HepG2 (cell line): ENCODE results near the gene RAE1. TPM values are rescaled to one million over a fixed set of nuclear protein-coding genes. Genes with fewer than 3 reads are reported as not detected.
A peak's percentile ranks its signal among the peaks of the same experiment; 100 is the strongest.

Experiments used
- HDAC1 ChIP-seq: sonication (generic); formaldehyde crosslinking; IDR thresholded peaks from 2 replicates; pipeline ENCODE4 v1.5.1; 2020; ENCODE audit warnings: mild to moderate bottlenecking, missing genetic modification reagents
- MLX ChIP-seq: IDR thresholded peaks from 2 replicates; pipeline ENCODE4 v1.6.1; 2016
- NFE2L1 ChIP-seq: sonication (generic); formaldehyde crosslinking; IDR thresholded peaks from 2 replicates; pipeline ENCODE4 v1.4.0; 2020; ENCODE audit warnings: missing genetic modification reagents, mild to moderate bottlenecking, borderline replicate concordance
- SMARCC2 ChIP-seq: fragments of 450-650 bp; IDR thresholded peaks from 2 replicates; pipeline ENCODE4 v1.6.1; 2017; ENCODE audit warnings: antibody characterized with exemption, mild to moderate bottlenecking
- TAF15 ChIP-seq: fragments of 200-400 bp; formaldehyde crosslinking; IDR thresholded peaks from one replicate; pipeline ENCODE4 v1.6.1; 2018; ENCODE audit warnings: mild to moderate bottlenecking, low read depth, low read length; ENCODE audit not compliant: poor library complexity, severe bottlenecking
- ZNF143 ChIP-seq: sonication (generic); formaldehyde crosslinking; IDR thresholded peaks from 2 replicates; pipeline ENCODE4 v1.4.0; 2020; ENCODE audit warnings: missing genetic modification reagents
- ZNF382 ChIP-seq: sonication (generic); formaldehyde crosslinking; IDR thresholded peaks from 2 replicates; pipeline ENCODE4 v1.5.0; 2020; ENCODE audit warnings: missing genetic modification reagents, mild to moderate bottlenecking, borderline replicate concordance
- ZNF557 ChIP-seq: sonication (generic); formaldehyde crosslinking; IDR thresholded peaks from 2 replicates; pipeline ENCODE4 v1.4.0; 2020; ENCODE audit warnings: missing genetic modification reagents
- ZNF569 ChIP-seq: sonication (generic); formaldehyde crosslinking; IDR thresholded peaks from 2 replicates; pipeline ENCODE4 v1.5.0; 2020; ENCODE audit warnings: mild to moderate bottlenecking, missing genetic modification reagents, moderate library complexity, borderline replicate concordance
- polyA plus RNA-seq, 8 experiments: library from polyadenylated mRNA; depleted of rRNA in 3 of 8; stranded (reverse) in 7 of 8; unstranded in 1 of 8; fragments of >200 nt; fragmentation: Illumina TruSeq in 4 of 8; extraction: Trizol in 4 of 8; gene quantifications; 2 replicates each; pipeline versions ENCODE4 v1.2.1 to v1.2.3, GENCODE V29; 2011 to 2016; ENCODE audit warnings: low read depth in 4 of 8, missing spikeins in 1 of 8, mixed read lengths in 1 of 8; ENCODE audit not compliant: insufficient read depth in 1 of 8
- total RNA-seq, 5 experiments: library from RNA; depleted of rRNA; stranded (reverse); fragments of >200 nt; fragmentation: Illumina TruSeq; extraction: Trizol; gene quantifications; 2 replicates each; pipeline ENCODE4 v1.2.3, GENCODE V29; 2016; ENCODE audit warnings: low read depth in 1 of 5
- TF ChIP-seq, protein P1 (sequence below): sonication (generic); formaldehyde crosslinking; IDR thresholded peaks from 2 replicates; pipeline ENCODE4 v1.5.1; 2020; ENCODE audit warnings: mild to moderate bottlenecking, missing genetic modification reagents, moderate library complexity
- TF ChIP-seq, protein P2 (sequence below): IDR thresholded peaks from 2 replicates; pipeline ENCODE4 v1.6.1; 2016; ENCODE audit warnings: low read depth, control low read depth

Gene RAE1
- total and polyA plus RNA-seq, 2 of the 13 experiments (the other 11 are each of a cell fraction or from before 2014, with no cell fraction given), result 36.1 to 72.9 TPM

DNA sequence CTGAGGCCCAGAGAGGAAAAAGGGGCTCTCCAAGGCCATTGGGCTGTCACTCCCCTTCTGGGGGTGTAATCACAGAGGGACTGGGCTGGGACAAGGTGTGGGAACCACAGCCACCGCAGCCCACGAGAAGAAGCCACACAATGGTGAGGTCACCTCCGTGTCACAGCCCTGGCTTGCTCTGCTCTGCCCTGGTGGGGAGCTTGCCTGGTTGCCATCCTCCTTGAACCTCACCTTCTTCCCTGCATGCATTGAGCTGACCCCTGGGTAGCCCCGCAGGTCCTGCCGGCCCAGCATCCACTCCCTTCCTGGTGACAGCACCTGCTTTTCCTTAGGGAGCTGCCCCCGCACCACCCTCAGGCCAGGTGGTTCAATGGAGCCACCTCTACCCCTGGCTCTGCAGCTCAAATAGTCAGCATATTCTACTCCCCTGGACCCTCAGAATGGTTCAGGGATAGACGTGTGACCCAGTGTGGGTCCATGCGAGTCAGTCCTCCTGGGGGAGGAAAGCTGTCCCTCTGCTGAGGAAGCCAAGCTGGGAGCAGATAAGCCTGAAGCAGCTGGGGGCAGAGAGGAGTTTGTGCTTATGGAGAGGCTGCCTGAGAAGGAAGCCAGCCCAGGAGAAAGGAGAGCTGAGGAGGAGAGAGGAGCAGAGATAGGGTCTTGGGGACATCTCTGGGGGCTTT, 61.4 kb downstream of the RAE1 start (continued):
- no peak for TF ChIP-seq NFE2L1 (CRISPR knock-in tag)
- no peak for TF ChIP-seq ZNF557 (CRISPR knock-in tag)
- TF ChIP-seq ZNF143, result no peak
- TF ChIP-seq, protein P1, sequence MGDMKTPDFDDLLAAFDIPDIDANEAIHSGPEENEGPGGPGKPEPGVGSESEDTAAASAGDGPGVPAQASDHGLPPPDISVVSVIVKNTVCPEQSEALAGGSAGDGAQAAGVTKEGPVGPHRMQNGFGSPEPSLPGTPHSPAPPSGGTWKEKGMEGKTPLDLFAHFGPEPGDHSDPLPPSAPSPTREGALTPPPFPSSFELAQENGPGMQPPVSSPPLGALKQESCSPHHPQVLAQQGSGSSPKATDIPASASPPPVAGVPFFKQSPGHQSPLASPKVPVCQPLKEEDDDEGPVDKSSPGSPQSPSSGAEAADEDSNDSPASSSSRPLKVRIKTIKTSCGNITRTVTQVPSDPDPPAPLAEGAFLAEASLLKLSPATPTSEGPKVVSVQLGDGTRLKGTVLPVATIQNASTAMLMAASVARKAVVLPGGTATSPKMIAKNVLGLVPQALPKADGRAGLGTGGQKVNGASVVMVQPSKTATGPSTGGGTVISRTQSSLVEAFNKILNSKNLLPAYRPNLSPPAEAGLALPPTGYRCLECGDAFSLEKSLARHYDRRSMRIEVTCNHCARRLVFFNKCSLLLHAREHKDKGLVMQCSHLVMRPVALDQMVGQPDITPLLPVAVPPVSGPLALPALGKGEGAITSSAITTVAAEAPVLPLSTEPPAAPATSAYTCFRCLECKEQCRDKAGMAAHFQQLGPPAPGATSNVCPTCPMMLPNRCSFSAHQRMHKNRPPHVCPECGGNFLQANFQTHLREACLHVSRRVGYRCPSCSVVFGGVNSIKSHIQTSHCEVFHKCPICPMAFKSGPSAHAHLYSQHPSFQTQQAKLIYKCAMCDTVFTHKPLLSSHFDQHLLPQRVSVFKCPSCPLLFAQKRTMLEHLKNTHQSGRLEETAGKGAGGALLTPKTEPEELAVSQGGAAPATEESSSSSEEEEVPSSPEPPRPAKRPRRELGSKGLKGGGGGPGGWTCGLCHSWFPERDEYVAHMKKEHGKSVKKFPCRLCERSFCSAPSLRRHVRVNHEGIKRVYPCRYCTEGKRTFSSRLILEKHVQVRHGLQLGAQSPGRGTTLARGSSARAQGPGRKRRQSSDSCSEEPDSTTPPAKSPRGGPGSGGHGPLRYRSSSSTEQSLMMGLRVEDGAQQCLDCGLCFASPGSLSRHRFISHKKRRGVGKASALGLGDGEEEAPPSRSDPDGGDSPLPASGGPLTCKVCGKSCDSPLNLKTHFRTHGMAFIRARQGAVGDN (CRISPR knock-in tag), result peak; percentile 16; the same call in 1 of the 2 replicates
- TF ChIP-seq TAF15, result no peak
- TF ChIP-seq, protein P2, sequence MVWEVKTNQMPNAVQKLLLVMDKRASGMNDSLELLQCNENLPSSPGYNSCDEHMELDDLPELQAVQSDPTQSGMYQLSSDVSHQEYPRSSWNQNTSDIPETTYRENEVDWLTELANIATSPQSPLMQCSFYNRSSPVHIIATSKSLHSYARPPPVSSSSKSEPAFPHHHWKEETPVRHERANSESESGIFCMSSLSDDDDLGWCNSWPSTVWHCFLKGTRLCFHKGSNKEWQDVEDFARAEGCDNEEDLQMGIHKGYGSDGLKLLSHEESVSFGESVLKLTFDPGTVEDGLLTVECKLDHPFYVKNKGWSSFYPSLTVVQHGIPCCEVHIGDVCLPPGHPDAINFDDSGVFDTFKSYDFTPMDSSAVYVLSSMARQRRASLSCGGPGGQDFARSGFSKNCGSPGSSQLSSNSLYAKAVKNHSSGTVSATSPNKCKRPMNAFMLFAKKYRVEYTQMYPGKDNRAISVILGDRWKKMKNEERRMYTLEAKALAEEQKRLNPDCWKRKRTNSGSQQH (CRISPR knock-in tag), result no peak
- TF ChIP-seq HDAC1 (CRISPR knock-in tag), result no peak
- TF ChIP-seq ZNF382 (CRISPR knock-in tag), result no peak
- TF ChIP-seq SMARCC2, result no peak
- TF ChIP-seq ZNF569 (CRISPR knock-in tag), result no peak
- TF ChIP-seq MLX (CRISPR knock-in tag), result no peak
